ENCODE data around the gene RHOG.

GRCh38 chr11:3781423-3781822, 59.3 kb downstream of the RHOG start:
- no peak for TF ChIP-seq CTCF (IDR thresholded peaks at IDR 0.05)
- TF ChIP-seq POLR2A (IDR thresholded peaks at IDR 0.05): no peak
